ENCODE data around the gene PHF5A.
"Not testable (repeated sequence)": the region's sequence is repeated elsewhere in the genome, so short reads cannot be mapped to it uniquely, and the experiment has no call there.

- TF ChIP-seq EZH2 (IDR thresholded peaks at IDR 0.05; ENCODE audit: borderline replicate concordance, low read length); CTCF (IDR thresholded peaks at IDR 0.05; ENCODE audit: low read length): not testable (repeated sequence)
Measured at GRCh38 chr22:41440511-41440910, 28.0 kb downstream of the PHF5A start.
